ENCODE data around the gene REXO1. TPM values are rescaled to one million over a fixed set of nuclear protein-coding genes. Genes with fewer than 3 reads are reported as not detected.

Gene REXO1
- total RNA-seq, 1 experiment from 2014 or later = 56.8 TPM

GRCh38 chr19:1854542-1855039, 6.3 kb upstream of the REXO1 start:
- no peak overlapping the region for H2BK15ac ChIP-seq (ENCODE audit: low read depth, low read length)
- peaks cover 7% of the 10 kb centered on the region; the same call in 1 of the 2 replicates for H3K4me1 ChIP-seq (ENCODE audit: insufficient read depth, low read length)
- H3K23me2 ChIP-seq (ENCODE audit: insufficient read length, low read depth, low read length, poor library complexity, severe bottlenecking) = peaks cover 6% of the 10 kb centered on the region
- H3K9me3 Mint-ChIP-seq = no peaks in the 10 kb centered on the region
- H2BK5ac ChIP-seq (ENCODE audit: insufficient read length, low read length) = no peak overlapping the region
- H2AK5ac ChIP-seq (ENCODE audit: insufficient read length, low read length) = no peak overlapping the region
- no peak overlapping the region for H2BK120ac ChIP-seq (ENCODE audit: low read depth, low read length, poor library complexity, severe bottlenecking)
- peak; percentile 64 for DNase-seq
- H2BK20ac ChIP-seq (ENCODE audit: low read depth, low read length, poor library complexity, severe bottlenecking) = no peak overlapping the region
- peak overlapping the region; percentile 87 to 88 (median 87); a peak in 5 of 7 replicates for H3K27ac Mint-ChIP-seq
- no peak overlapping the region for H3K27ac ChIP-seq (ENCODE audit: insufficient read length, low read depth, low read length)
- no peak overlapping the region for H3K9ac ChIP-seq (ENCODE audit: extremely low read depth, insufficient read length, low read length)
- no peaks in the 10 kb centered on the region for H3K9me3 ChIP-seq (ENCODE audit: control insufficient read depth, low read depth, low read length)
- H3K23ac ChIP-seq (ENCODE audit: insufficient read length, low read depth, low read length) = no peak overlapping the region
- no peaks in the 10 kb centered on the region for H3K27me3 Mint-ChIP-seq (ENCODE audit: low read depth)
- H3K79me1 ChIP-seq (ENCODE audit: insufficient read depth, low read depth, low read length, poor library complexity, severe bottlenecking) = peaks cover 11% of the 10 kb centered on the region
- H3K4me1 Mint-ChIP-seq = peaks cover 31 to 60% of the 10 kb centered on the region in 2 experiments
- H4K20me1 ChIP-seq (ENCODE audit: control insufficient read depth, insufficient read depth, insufficient read length) = no peaks in the 10 kb centered on the region
- H4K91ac ChIP-seq (ENCODE audit: insufficient read length, low read depth, low read length) = no peak overlapping the region
- peak overlapping the region; percentile 22 for H3K18ac ChIP-seq (ENCODE audit: insufficient read length, low read depth, low read length)
- no peak overlapping the region for H2AFZ ChIP-seq (ENCODE audit: low read length)
- H3K56ac ChIP-seq (ENCODE audit: insufficient read length, low read depth, low read length) = no peak overlapping the region
- no peak overlapping the region for H3K14ac ChIP-seq (ENCODE audit: insufficient read depth, low read length)
- WGBS (ENCODE audit: extremely low coverage, insufficient read length, low lambda C conversion rate) = no CpG with 5 or more reads among the region's 37 CpGs
- no peak overlapping the region for H3K4ac ChIP-seq (ENCODE audit: low read depth, low read length)
- H3K36me3 Mint-ChIP-seq (ENCODE audit: insufficient read depth in 1 of 3, low read depth in 3 of 3) = peaks cover 0 to 10% (median 0%) of the 10 kb centered on the region in 3 experiments; a peak in 2 of 7 replicates
- H3K4me3 Mint-ChIP-seq = peak overlapping the region; percentile 38 to 76
- TF ChIP-seq, protein P1, sequence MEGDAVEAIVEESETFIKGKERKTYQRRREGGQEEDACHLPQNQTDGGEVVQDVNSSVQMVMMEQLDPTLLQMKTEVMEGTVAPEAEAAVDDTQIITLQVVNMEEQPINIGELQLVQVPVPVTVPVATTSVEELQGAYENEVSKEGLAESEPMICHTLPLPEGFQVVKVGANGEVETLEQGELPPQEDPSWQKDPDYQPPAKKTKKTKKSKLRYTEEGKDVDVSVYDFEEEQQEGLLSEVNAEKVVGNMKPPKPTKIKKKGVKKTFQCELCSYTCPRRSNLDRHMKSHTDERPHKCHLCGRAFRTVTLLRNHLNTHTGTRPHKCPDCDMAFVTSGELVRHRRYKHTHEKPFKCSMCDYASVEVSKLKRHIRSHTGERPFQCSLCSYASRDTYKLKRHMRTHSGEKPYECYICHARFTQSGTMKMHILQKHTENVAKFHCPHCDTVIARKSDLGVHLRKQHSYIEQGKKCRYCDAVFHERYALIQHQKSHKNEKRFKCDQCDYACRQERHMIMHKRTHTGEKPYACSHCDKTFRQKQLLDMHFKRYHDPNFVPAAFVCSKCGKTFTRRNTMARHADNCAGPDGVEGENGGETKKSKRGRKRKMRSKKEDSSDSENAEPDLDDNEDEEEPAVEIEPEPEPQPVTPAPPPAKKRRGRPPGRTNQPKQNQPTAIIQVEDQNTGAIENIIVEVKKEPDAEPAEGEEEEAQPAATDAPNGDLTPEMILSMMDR (conservative IDR thresholded peaks at IDR 0.05) = no peak
- H3K79me2 ChIP-seq (ENCODE audit: insufficient read depth, low read length) = peaks cover 16% of the 10 kb centered on the region; the same call in 1 of the 2 replicates
- no peaks in the 10 kb centered on the region for H3K27me3 ChIP-seq (ENCODE audit: insufficient read depth, low read length)
- peak overlapping the region; percentile 42 for H3K4me2 ChIP-seq (ENCODE audit: insufficient read depth, insufficient read length, low read length)
- H4K5ac ChIP-seq (ENCODE audit: insufficient read length, low read depth, low read length) = no peak overlapping the region
- no peak overlapping the region for H4K8ac ChIP-seq (replicated peaks; ENCODE audit: insufficient read length, low read depth, low read length)
- H3T11ph ChIP-seq (ENCODE audit: low read length) = no peak overlapping the region
- no peak overlapping the region for H2BK12ac ChIP-seq (ENCODE audit: insufficient read length, low read depth, low read length)
